Astrocyte of the cerebellum (primary cell): ENCODE results near the gene ERO1A.
A peak's percentile ranks its signal among the peaks of the same experiment; 100 is the strongest.

Experiments
- DNase-seq: peaks from one replicate; pipeline ENCODE4 v3.0.0-alpha.2; 2011; ENCODE audit warnings: low read depth
- H3K4me3 ChIP-seq: 2 replicates; pipeline ENCODE4 v1.5.1; 2011; ENCODE audit warnings: mild to moderate bottlenecking, low read depth, low read length, moderate library complexity
- in situ Hi-C: cut with HindIII; loops from 2 replicates; pipeline ENCODE4 v1.10.0; 2017; ENCODE audit warnings: low sequenced_read_pairs
- TF ChIP-seq, protein P1 (sequence below): IDR thresholded peaks from 2 replicates; pipeline ENCODE4 v1.5.1; 2012; ENCODE audit warnings: low read length, low read depth, moderate library complexity, mild to moderate bottlenecking; ENCODE audit errors: missing control alignments

The ERO1A gene

DNA sequence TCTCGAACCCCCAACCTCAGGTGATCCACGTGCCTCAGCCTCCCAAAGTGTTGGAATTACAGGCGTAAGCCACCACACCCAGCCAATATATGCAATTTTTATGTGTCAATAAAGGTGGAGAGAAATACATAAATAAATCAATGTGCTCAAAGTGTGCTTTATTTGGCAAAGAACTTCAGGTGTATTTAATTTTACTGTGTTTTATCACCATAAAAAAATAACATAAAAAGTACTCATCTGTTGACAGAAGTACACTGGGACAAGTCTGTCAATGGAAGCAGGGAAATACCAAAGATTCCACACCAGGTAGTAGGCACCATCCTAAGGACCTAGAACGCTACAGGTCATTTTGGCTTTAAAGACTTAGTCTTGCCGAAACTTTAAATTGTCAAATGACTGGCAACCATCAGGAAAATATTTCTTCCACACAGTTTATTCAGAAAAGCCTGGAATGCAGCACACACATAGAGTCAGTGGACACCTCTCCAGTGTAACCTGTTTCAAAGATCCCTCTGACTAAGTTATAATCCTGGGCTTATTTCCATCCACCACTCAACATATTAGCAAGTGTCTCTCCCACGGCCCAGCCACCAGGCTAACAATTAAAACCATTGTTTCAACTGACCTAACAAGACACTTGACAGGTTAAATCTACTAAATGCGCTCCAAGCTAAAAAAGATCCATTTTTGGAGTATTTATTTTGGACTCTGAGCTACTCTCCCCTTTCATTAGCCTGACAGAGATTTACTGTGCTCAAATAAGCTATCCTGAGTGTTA, 4.2 kb downstream of the ERO1A start:
- TF ChIP-seq, protein P1, sequence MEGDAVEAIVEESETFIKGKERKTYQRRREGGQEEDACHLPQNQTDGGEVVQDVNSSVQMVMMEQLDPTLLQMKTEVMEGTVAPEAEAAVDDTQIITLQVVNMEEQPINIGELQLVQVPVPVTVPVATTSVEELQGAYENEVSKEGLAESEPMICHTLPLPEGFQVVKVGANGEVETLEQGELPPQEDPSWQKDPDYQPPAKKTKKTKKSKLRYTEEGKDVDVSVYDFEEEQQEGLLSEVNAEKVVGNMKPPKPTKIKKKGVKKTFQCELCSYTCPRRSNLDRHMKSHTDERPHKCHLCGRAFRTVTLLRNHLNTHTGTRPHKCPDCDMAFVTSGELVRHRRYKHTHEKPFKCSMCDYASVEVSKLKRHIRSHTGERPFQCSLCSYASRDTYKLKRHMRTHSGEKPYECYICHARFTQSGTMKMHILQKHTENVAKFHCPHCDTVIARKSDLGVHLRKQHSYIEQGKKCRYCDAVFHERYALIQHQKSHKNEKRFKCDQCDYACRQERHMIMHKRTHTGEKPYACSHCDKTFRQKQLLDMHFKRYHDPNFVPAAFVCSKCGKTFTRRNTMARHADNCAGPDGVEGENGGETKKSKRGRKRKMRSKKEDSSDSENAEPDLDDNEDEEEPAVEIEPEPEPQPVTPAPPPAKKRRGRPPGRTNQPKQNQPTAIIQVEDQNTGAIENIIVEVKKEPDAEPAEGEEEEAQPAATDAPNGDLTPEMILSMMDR = no peak
- in situ Hi-C loops = no loop called here
- no peak for DNase-seq
- no peak overlapping the region for H3K4me3 ChIP-seq

DNA sequence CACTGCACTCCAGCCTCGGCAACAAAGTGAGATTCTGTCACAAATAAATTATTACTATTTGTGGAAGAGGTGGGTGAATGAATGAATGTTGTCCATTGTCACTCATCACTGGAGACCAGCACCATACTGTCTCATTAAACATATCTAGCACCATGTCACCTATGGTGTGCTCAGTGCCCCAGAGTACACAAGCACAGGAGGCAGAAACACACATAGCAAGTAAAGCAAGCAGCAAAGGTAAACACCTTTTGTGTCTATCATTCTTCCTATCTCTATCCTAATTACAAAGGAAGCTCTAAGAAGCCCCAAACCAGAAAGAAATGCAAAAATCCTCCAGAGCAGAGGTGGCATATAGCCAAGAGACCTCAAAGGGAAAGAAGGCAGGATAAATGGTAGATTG, 9.2 kb downstream of the ERO1A start:
- H3K4me3 ChIP-seq = no peak overlapping the region
- DNase-seq = no peak
- in situ Hi-C loops = no loop called here
- TF ChIP-seq, protein P1 = no peak

DNA sequence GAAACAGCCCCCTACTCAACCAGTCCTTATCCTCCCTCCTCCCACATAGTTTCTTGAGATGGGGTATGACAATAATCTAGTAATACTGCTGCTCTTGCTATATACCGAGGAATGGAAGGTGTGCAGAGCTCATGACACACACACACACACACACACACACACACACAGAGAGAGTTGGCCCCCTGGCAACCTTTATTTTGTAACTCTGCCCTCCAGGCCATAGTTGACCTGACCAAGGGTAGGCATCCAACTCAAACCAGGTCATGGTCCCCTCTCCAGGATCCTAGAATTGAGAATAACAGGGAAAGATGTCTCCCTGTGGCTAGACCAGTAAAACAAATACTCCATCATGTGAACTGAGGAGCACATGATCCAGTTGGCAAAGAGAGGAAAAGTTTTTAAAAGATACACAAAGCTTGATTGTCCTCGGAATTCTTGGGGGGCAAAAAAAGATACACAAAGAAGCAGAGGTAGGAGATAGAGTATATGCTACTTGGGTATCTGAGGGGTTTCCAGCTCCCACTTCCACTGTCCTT, 11.3 kb downstream of the ERO1A start:
- no peak overlapping the region for H3K4me3 ChIP-seq
- no peak for DNase-seq
- TF ChIP-seq, protein P1 = no peak
- in situ Hi-C loops = no loop called here

DNA sequence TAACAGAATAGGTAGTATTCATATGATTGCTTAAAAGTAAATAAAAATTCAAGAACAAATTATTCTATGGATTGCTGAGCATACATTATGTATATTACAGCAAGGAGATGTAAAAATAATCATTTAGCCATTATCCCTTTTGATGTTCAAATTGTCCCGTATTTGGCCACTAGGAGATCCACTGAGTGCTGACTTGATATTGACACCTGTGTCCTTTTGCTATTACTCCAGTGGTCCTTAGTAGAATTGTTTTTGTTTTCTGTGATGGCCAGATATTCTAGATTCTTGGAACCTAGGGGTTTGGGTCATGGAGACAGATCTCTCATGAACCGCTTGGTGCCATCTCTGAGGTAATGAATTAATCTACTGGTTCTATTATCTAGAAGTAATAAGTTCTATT, 16.8 kb downstream of the ERO1A start:
- TF ChIP-seq, protein P1 = peak; percentile 46
- H3K4me3 ChIP-seq = no peak overlapping the region
- no peak for DNase-seq
- in situ Hi-C loops = no loop called here

DNA sequence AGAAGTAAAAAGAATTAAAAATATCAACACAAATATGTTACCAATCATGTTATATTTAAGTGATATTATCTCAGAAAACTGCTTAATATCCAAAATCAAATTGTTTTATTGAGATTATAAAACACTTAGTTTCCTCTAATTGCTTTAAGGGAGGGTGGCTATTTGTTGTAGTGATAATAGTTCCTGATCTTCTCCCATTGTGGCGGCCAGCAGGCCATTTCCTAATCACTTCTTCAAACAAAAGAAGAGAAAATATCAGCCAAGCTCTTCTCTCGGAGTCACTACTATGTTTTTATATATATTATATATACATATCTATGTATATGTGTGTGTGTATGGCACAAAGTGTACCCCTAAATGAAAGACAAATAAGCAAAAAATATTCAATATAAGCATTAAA, 31.5 kb downstream of the ERO1A start:
- H3K4me3 ChIP-seq = no peak overlapping the region
- TF ChIP-seq, protein P1 = no peak
- in situ Hi-C loops = no loop called here
- no peak for DNase-seq

DNA sequence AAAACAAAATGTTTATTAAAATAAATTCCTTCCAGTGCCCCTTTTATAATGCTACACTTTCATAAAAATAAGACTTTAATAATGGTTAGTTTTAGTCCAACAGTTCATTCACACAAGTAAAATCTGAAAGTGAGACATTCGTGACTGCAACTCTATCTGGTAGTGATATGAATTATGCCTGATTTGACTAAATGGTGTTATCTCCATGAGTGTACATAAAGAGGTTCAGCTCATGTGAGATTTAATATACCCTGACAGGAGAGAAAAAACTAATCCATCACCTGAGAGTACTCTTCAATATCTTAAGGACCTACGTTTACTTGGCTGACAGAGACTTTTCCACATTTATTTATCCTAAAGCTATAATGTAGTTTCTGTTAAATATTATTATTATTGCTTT, 34.0 kb downstream of the ERO1A start:
- TF ChIP-seq, protein P1 = no peak
- in situ Hi-C loops = no loop called here
- H3K4me3 ChIP-seq = no peak overlapping the region
- DNase-seq = no peak
